BJ (cell line): ENCODE results near the gene RIPPLY2. TPM values are rescaled to one million over a fixed set of nuclear protein-coding genes. Genes with fewer than 3 reads are reported as not detected.

Source experiments
- CTCF ChIA-PET: fragments of 350-600 bp; formaldehyde crosslinking; extraction: SDS; loops from one replicate; lab custom pipeline; 2021; ENCODE audit warnings: antibody characterized with exemption, inconsistent platforms; lab: Yijun Ruan, JAX
- POLR2A ChIA-PET: fragments of 300-600 bp; sonication (Branson Sonifier 250); formaldehyde crosslinking; extraction: SDS; loops from one replicate; lab custom pipeline; 2021; ENCODE audit warnings: antibody characterized with exemption; lab: Charles Lee
- DNase-seq: peaks from one replicate; pipeline ENCODE4 v3.0.0-alpha.2; 2011; ENCODE audit warnings: low read depth
- H3K27me3 ChIP-seq: 2 replicates; pipeline ENCODE4 v1.6.0; 2011; ENCODE audit warnings: low read length; ENCODE audit not compliant: control insufficient read depth, insufficient read depth
- H3K36me3 ChIP-seq: 2 replicates; pipeline ENCODE4 v1.5.1; 2011; ENCODE audit warnings: low read length; ENCODE audit not compliant: control insufficient read depth, insufficient read depth
- H3K4me3 ChIP-seq: 2 replicates; pipeline ENCODE4 v1.5.1; 2011; ENCODE audit warnings: low read depth, mild to moderate bottlenecking, control low read depth, low read length
- polyA plus RNA-seq: library from polyadenylated mRNA; depleted of rRNA; stranded (reverse); fragments of >200 nt; gene quantifications from 2 replicates; pipeline ENCODE4 v1.2.3, GENCODE V29; 2011
- TF ChIP-seq, protein P1 (sequence below): IDR thresholded peaks from 2 replicates; pipeline ENCODE4 v1.5.1; 2011; ENCODE audit warnings: low read depth, mild to moderate bottlenecking, control low read depth, inconsistent platforms, low read length, moderate library complexity; ENCODE audit not compliant: insufficient read depth

The RIPPLY2 gene
- polyA plus RNA-seq, 1 experiment: not detected

DNA sequence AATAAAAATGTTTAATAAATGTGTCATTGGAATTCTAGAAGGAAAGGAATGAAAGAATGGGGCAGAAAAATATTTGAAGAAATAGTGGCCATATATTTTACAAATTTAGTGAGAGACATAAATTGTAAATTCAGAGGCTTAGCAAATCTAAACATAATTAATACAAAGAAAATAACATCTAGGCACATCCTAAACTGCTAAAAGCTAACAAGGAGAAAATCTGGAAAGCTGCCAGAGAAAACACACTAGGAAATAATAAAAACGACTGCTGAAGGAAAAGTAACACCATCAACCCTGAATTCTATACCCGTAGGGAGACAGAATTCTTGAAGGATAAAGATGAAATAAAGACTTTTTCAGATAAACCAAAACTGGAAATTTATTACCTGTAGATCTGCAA lies 30.1 kb downstream of the RIPPLY2 start:
- Histone ChIP-seq H3K27me3 (no peaks in the 10 kb centered on the region), H3K36me3 (no peaks in the 10 kb centered on the region), H3K4me3 (no peak overlapping the region)
- no peak for DNase-seq
- ChIA-PET POLR2A (no interaction called here), CTCF (interaction anchor here (0.9 to 1.2 kb wide), 3 partner anchors 170 to 344 kb away, joined by 3 to 4 read pairs (median 3); partner anchors contain the start of gene CEP162)
- TF ChIP-seq, protein P1, sequence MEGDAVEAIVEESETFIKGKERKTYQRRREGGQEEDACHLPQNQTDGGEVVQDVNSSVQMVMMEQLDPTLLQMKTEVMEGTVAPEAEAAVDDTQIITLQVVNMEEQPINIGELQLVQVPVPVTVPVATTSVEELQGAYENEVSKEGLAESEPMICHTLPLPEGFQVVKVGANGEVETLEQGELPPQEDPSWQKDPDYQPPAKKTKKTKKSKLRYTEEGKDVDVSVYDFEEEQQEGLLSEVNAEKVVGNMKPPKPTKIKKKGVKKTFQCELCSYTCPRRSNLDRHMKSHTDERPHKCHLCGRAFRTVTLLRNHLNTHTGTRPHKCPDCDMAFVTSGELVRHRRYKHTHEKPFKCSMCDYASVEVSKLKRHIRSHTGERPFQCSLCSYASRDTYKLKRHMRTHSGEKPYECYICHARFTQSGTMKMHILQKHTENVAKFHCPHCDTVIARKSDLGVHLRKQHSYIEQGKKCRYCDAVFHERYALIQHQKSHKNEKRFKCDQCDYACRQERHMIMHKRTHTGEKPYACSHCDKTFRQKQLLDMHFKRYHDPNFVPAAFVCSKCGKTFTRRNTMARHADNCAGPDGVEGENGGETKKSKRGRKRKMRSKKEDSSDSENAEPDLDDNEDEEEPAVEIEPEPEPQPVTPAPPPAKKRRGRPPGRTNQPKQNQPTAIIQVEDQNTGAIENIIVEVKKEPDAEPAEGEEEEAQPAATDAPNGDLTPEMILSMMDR: no peak

DNA sequence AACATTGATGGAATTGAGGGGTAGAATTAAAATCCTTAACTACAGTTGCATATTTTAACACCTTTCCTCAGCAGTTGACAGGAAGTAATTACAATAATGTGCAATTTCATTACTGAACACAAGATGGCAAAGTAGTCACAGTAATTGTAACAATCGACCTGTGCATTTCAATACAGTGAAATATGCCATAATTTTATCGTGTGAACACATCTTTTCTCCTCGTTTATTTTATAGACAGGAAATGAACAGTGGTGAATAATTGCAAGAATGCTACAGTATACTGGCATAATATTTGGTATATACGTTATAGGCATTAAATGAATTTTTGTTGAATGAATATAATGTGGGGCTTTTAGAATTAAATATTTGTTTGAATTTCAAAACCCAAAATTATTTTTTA lies 31.4 kb downstream of the RIPPLY2 start:
- Histone ChIP-seq H3K4me3 (no peak overlapping the region), H3K27me3 (no peaks in the 10 kb centered on the region), H3K36me3 (no peaks in the 10 kb centered on the region)
- ChIA-PET CTCF (interaction anchor here (0.7 to 3.0 kb wide), 5 partner anchors 70 to 338 kb away, joined by 3 to 20 read pairs (median 3); no protein-coding TSS in a partner anchor), POLR2A (no interaction called here)
- TF ChIP-seq, protein P1: peak; percentile 54
- DNase-seq: no peak

DNA sequence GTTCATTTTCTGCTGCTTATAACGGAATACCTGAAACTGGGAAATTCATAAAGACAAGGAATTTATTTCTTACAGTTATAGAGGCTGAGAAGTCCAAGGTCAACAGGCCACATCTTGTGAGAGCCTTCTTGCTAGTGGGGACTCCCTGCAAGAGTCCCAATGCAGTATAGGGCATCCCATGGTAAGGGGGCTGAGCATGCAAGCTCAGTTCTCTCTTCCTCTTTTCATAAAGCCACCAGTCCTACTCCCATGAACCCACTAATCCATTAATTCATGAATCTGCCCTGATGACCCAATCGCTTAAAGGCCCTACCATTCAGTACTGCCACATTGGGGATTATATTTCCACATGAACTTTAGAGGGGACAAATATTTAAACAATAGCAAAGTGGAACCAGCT lies 32.8 kb downstream of the RIPPLY2 start:
- CTCF ChIA-PET: interaction anchor here (0.6 to 3.0 kb wide), 6 partner anchors 13 to 342 kb away, joined by 3 to 20 read pairs (median 4); partner anchors contain the start of gene CEP162
- POLR2A ChIA-PET: no interaction called here
- TF ChIP-seq, protein P1: no peak
- no peaks in the 10 kb centered on the region for H3K36me3 ChIP-seq
- no peak for DNase-seq
- H3K27me3 ChIP-seq: no peaks in the 10 kb centered on the region
- H3K4me3 ChIP-seq: no peak overlapping the region

DNA sequence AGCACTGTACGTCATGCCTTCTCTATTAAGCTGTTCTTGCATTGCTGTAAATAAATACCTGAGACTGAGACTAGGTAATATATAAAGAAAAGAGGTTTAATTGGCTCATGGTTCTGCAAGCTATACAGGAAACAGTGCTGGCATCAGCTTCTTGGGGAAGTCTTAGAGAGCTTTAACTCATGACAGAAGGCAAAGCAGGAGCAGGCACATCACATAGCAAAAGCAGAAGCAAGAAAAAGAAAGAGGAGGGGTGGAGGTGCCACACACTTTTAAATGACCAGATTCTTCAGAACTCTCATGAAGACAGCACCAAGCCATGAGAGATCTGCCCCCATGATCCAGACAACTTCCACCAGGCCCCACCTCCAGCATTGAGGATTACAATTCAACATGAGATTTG lies 36.5 kb downstream of the RIPPLY2 start:
- TF ChIP-seq, protein P1: no peak
- no peak overlapping the region for H3K4me3 ChIP-seq
- CTCF ChIA-PET: interaction anchor here (0.6 to 0.9 kb wide), 2 partner anchors 14 to 31 kb away, joined by 3 to 4 read pairs; no protein-coding TSS in a partner anchor
- H3K27me3 ChIP-seq: no peaks in the 10 kb centered on the region
- POLR2A ChIA-PET: no interaction called here
- DNase-seq: no peak
- no peaks in the 10 kb centered on the region for H3K36me3 ChIP-seq

DNA sequence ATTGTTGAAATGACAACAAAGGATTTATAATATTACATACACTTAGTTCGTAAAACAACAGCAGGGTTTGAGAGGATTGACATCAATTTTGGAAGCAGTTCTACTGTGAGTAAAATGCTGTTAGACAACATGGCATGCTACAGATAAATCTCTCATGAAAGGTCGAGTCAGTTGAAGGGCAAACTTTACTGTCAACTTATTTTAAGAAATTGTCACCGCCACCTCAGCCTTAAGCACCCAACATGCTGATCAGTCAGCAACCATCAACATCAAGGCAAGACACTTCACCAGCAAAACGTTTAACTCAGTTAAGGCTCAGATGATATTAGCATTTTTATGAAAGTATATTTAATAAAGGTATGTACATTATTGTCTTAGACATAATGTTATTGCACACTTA lies 37.4 kb downstream of the RIPPLY2 start:
- ChIA-PET POLR2A (no interaction called here), CTCF (no interaction called here)
- no peak for DNase-seq
- TF ChIP-seq, protein P1: no peak
- no peaks in the 10 kb centered on the region; the same call in 1 of the 2 replicates for H3K36me3 ChIP-seq
- no peak overlapping the region for H3K4me3 ChIP-seq
- no peaks in the 10 kb centered on the region for H3K27me3 ChIP-seq
